ENCODE measurements around the gene TSPAN31.

Gene TSPAN31

DNA sequence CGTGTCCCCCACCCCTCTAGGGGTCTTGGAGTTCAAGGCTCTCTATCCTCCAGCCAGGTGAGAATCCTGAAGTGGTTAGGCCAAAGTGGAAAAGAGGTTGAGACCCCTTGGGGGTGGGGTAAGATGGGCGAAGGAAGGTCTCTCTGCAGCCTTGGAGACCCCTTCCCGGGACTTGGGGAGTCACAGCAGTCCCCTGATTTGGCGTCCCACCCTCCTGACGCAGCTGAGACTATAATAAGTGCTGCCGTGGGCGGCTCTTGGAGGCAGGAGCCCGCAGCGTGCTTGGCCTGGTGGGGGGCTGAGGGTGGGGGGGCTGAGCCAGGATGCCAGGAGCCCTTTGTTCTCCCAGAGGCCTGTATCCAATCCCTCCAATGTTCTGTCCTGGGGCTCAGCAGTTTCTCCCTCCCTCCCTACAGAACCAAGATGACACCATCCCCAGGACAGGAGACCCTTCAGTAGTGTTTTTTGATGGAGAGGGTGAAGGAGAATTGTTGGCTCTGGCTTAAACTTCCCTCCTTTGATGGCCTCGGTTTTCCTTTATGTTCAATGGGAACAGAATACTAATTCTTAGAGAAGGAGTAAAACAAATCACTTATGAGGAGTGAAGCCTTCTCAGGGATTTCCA is 4.8 kb upstream of the TSPAN31 start:
- Histone ChIP-seq H4K20me1 (ENCODE audit: insufficient read depth, low read length) (peaks cover 21% of the 10 kb centered on the region), H3K4me2 (ENCODE audit: insufficient read depth, low read length) (peak overlapping the region; percentile 92), H3K9ac (ENCODE audit: low read depth, low read length) (no peak overlapping the region)

DNA sequence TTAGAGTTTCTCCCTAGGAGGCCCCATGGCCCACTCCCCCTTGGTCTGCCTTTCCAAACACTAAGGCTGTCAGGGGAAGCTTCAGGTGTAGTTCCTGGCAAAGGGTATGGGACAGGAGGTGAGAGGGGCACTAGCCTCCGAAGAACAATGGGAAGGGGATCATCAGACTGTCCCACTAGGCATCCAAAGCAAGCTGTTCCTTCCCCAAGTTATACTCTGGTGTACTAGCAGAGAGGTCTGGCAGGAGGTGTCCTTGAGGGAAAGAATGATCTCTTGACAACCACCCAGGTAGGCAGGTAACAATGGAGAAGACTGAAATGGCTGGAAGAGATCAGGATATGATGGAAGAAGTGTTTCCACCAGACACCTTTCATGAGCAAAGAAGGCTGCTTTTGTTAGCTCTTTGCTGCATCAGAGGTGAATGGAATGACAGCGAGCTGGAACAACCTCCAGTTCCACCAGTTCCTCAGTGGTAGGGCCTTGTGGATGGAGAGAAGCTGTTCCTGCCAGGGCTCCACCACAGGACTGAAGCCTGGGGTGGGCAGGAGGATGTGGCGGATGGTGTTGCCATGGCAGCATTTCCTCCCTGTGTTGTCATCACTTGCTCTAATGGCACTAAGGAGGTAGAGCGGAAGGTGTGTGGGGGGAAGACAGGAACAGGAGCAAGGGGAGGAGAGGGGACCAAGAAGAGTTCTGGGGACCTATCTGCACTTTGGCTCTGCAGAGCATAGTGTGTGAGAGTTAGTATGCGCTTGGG is 4.0 kb upstream of the TSPAN31 start:
- Histone ChIP-seq H3K79me2 (ENCODE audit: insufficient read depth, low read length) (peaks cover 34% of the 10 kb centered on the region), H3K36me3 (ENCODE audit: insufficient read depth, low read length) (peaks cover 4% of the 10 kb centered on the region; the same call in 1 of the 2 replicates), H3K4me2 (ENCODE audit: insufficient read depth, low read length) (peak overlapping the region; percentile 92), H4K20me1 (ENCODE audit: insufficient read depth, low read length) (peaks cover 21% of the 10 kb centered on the region), H3K4me3 (ENCODE audit: low read depth in 1 of 2, low read length in 2 of 2) (peak overlapping the region; percentile 36 to 75; a peak in 3 of 4 replicates), H3K9me3 (ENCODE audit: insufficient read depth, low read length, severe bottlenecking) (no peaks in the 10 kb centered on the region), H3K9ac (ENCODE audit: low read depth, low read length) (peak overlapping the region; percentile 61), H2AFZ (ENCODE audit: low read depth, low read length) (0 out of 2 replicates have a peak overlapping the region, but pooled peaks have one; percentile 83), H3K27me3 (ENCODE audit: insufficient read depth, low read length, poor library complexity) (no peaks in the 10 kb centered on the region), H3K27ac (ENCODE audit: low read length) (peak overlapping the region; percentile 88), H3K4me1 (ENCODE audit: insufficient read depth, low read length) (peaks cover 53% of the 10 kb centered on the region)
- DNase-seq: peak; percentile 89
- no peak for TF ChIP-seq EZH2 (IDR thresholded peaks at IDR 0.05; ENCODE audit: borderline replicate concordance, low read depth, low read length, severe bottlenecking)
- TF ChIP-seq, protein P1, sequence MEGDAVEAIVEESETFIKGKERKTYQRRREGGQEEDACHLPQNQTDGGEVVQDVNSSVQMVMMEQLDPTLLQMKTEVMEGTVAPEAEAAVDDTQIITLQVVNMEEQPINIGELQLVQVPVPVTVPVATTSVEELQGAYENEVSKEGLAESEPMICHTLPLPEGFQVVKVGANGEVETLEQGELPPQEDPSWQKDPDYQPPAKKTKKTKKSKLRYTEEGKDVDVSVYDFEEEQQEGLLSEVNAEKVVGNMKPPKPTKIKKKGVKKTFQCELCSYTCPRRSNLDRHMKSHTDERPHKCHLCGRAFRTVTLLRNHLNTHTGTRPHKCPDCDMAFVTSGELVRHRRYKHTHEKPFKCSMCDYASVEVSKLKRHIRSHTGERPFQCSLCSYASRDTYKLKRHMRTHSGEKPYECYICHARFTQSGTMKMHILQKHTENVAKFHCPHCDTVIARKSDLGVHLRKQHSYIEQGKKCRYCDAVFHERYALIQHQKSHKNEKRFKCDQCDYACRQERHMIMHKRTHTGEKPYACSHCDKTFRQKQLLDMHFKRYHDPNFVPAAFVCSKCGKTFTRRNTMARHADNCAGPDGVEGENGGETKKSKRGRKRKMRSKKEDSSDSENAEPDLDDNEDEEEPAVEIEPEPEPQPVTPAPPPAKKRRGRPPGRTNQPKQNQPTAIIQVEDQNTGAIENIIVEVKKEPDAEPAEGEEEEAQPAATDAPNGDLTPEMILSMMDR (IDR thresholded peaks at IDR 0.05; ENCODE audit: borderline replicate concordance, extremely low read depth, low read length, poor library complexity, severe bottlenecking): no peak
- ATAC-seq (ENCODE audit: insufficient read depth, low read depth): peak; percentile 79

More for the DNA sequence above, 4.8 kb upstream of the TSPAN31 start:
- H3K36me3 ChIP-seq (ENCODE audit: insufficient read depth, low read length): peaks cover 8% of the 10 kb centered on the region; the same call in 1 of the 2 replicates
- ATAC-seq (ENCODE audit: insufficient read depth, low read depth): no peak
- H3K27me3 ChIP-seq (ENCODE audit: insufficient read depth, low read length, poor library complexity): no peaks in the 10 kb centered on the region
- peak overlapping the region; percentile 37; the same call in 1 of the 2 replicates for H3K27ac ChIP-seq (ENCODE audit: low read length)
- no peak for TF ChIP-seq EZH2 (IDR thresholded peaks at IDR 0.05; ENCODE audit: borderline replicate concordance, low read depth, low read length, severe bottlenecking)
- no peaks in the 10 kb centered on the region for H3K9me3 ChIP-seq (ENCODE audit: insufficient read depth, low read length, severe bottlenecking)
- no peak overlapping the region for H3K4me3 ChIP-seq (ENCODE audit: low read depth in 1 of 2, low read length in 2 of 2)
- H3K4me1 ChIP-seq (ENCODE audit: insufficient read depth, low read length): peaks cover 48% of the 10 kb centered on the region
- no peak for DNase-seq
- H2AFZ ChIP-seq (ENCODE audit: low read depth, low read length): no peak overlapping the region
- peaks cover 32% of the 10 kb centered on the region for H3K79me2 ChIP-seq (ENCODE audit: insufficient read depth, low read length)

DNA sequence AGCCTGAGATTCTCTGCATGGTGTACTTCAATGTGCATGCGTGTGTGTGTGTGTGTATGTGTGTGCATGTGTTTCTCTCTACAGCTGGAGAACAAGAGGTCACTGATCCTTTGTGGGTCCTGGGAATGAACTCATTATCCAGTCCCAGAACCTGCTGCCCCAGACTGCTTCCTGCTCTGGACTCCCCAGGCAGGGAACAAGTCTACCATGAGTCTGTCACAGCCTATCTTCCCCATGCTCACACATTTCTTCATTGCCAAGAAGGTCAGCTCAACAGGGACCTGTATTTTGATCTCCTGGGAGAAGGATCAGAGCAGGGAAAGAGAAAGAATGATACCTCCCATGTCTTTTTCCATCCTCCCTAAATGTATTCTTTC is 3.4 kb upstream of the TSPAN31 start:
- ATAC-seq (ENCODE audit: insufficient read depth, low read depth) (no peak), DNase-seq (no peak)
- H3K4me1 ChIP-seq (ENCODE audit: insufficient read depth, low read length): peaks cover 59% of the 10 kb centered on the region
- peaks cover 6% of the 10 kb centered on the region for H3K36me3 ChIP-seq (ENCODE audit: insufficient read depth, low read length)
- H2AFZ ChIP-seq (ENCODE audit: low read depth, low read length): peak overlapping the region; percentile 83
- peaks cover 34% of the 10 kb centered on the region for H3K79me2 ChIP-seq (ENCODE audit: insufficient read depth, low read length)
- H4K20me1 ChIP-seq (ENCODE audit: insufficient read depth, low read length): peaks cover 20% of the 10 kb centered on the region
- no peaks in the 10 kb centered on the region for H3K27me3 ChIP-seq (ENCODE audit: insufficient read depth, low read length, poor library complexity)
- peak overlapping the region; percentile 92 for H3K4me2 ChIP-seq (ENCODE audit: insufficient read depth, low read length)
- H3K4me3 ChIP-seq (ENCODE audit: low read depth in 1 of 2, low read length in 2 of 2): peak overlapping the region; percentile 36 to 75; a peak in 3 of 4 replicates
- no peaks in the 10 kb centered on the region for H3K9me3 ChIP-seq (ENCODE audit: insufficient read depth, low read length, severe bottlenecking)
- H3K9ac ChIP-seq (ENCODE audit: low read depth, low read length): peak overlapping the region; percentile 61
- H3K27ac ChIP-seq (ENCODE audit: low read length): peak overlapping the region; percentile 88
- TF ChIP-seq, protein P1 (IDR thresholded peaks at IDR 0.05; ENCODE audit: borderline replicate concordance, extremely low read depth, low read length, poor library complexity, severe bottlenecking): no peak

All from DND-41 (cell line).